ENCODE measurements around the gene MOSPD2.
A peak's percentile ranks its signal among the peaks of the same experiment; 100 is the strongest.

MOSPD2 gene

DNA sequence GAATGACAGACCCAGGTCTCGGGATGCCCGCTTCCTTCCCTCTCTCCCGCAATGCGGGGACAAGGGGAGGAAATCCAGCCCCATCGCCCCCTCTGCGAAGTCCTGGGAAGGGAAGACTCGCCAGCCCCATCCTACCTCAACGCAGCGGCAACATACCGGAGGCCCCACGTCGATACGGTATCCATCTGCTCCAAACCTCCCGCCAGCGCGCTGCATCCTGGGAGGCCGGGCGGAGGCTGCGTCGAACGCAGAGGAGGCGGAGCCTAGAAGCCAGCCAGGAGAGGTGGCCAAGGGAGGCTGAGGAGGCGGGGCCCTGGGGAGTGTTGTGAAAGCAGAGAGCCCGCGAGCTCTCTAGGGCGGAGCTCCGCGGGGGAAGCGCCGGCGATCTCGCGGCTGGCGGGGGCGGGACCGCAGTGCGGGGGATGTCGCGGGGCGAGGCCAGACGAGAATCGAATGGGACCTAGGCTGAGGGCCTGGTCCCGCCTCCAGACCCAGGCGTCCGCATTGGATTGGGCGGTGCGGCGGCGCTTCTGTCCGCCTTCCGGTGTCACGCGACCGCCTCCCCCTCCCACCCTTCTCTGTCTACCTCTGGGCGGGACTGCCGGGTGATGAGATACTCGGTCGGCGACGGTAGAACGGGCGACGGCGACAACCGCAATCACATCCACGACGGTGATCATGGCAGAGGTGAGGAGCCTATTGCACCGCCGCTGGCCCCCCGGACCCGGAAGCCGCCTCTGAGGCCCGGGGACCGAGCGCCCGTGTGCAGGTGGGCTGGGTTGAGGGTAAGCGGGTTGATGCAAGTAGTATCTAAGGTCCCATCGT is at the start of gene MOSPD2, which contains the start of gene FANCB:
Gene MOSPD2, plus strand, starts transcription at position 571 of the 825 bp plus-strand sequence. Its CDS starts 108 bp downstream, at position 679.
Gene FANCB, minus strand, starts transcription at position 219 of the 825 bp plus-strand sequence. CDS start 7,559 bp downstream, outside the sequence.
- TF ChIP-seq, protein P1, sequence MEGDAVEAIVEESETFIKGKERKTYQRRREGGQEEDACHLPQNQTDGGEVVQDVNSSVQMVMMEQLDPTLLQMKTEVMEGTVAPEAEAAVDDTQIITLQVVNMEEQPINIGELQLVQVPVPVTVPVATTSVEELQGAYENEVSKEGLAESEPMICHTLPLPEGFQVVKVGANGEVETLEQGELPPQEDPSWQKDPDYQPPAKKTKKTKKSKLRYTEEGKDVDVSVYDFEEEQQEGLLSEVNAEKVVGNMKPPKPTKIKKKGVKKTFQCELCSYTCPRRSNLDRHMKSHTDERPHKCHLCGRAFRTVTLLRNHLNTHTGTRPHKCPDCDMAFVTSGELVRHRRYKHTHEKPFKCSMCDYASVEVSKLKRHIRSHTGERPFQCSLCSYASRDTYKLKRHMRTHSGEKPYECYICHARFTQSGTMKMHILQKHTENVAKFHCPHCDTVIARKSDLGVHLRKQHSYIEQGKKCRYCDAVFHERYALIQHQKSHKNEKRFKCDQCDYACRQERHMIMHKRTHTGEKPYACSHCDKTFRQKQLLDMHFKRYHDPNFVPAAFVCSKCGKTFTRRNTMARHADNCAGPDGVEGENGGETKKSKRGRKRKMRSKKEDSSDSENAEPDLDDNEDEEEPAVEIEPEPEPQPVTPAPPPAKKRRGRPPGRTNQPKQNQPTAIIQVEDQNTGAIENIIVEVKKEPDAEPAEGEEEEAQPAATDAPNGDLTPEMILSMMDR (IDR thresholded peaks at IDR 0.05; ENCODE audit: control insufficient read depth, insufficient read depth, low read depth, low read length, missing control alignments) = no peak
- H3K4me3 ChIP-seq (ENCODE audit: control insufficient read depth, low read depth, low read length) = peak within 1 kb of the TSS; percentile 86
- peak; percentile 73 for DNase-seq (ENCODE audit: low read depth)

DNA sequence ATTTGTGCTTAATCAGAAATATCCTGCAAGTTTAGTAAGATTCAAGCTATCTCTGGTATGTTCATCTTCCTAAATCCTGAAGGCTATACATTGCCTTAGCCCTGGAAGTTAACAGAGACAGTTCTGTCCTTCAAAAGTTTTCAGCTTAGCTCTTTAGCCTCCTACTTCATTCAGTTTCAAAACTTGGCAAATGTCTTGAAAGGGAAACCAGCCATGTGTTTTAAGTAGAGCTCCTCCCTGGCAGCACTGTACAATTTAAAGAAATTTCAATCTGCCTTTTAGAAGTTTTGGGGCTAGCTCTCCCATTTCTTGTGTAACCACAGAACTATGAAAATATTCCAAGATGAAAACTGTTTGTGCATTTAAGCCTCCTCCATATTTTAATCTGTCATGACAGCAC is 47.4 kb upstream of the MOSPD2 start:
- TF ChIP-seq, protein P1 (IDR thresholded peaks at IDR 0.05; ENCODE audit: control insufficient read depth, insufficient read depth, low read depth, low read length, missing control alignments) = no peak
- no peak for DNase-seq (ENCODE audit: low read depth)
- no peak overlapping the region for H3K4me3 ChIP-seq (ENCODE audit: control insufficient read depth, low read depth, low read length)

DNA sequence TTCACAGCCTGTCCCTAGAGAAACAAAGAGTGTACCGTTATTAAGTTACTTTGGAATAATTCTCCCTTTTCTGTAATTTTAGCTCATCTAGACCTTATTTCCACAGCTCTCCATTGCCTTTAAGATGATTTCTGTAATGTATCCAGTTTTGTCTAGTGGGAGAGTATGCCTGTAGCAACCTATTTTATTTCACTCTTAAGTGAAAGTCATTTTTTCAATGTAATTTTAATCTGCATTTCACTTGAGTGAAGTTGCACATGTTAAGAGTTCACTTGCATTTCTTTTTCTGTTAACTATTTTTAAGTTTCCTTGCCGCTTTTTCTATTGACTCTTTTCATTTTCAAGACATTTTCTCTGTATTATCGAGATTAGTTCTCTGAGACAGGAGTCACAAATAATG is 46.9 kb upstream of the MOSPD2 start:
- H3K4me3 ChIP-seq (ENCODE audit: control insufficient read depth, low read depth, low read length) = no peak overlapping the region
- no peak for DNase-seq (ENCODE audit: low read depth)
- TF ChIP-seq, protein P1 (IDR thresholded peaks at IDR 0.05; ENCODE audit: control insufficient read depth, insufficient read depth, low read depth, low read length, missing control alignments) = no peak

DNA sequence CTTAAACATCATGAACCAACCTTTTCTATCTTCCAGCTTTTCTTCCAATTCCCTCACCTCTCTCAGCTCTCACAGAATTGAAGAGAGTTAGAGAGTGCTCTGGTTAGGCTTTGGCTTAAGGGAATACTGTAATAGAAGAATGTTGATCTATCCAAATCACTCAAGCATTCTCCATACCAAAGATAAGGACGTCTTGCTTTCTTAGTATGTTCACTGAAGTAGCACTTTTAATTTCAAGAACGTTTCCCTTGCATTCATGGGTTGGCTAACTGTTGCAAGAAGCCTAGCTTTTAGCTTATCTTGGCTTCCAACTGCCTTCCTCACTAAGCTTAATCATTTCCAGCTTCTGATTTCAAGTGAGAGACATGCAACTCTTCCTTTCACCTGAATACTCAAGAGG is 43.6 kb upstream of the MOSPD2 start:
- no peak overlapping the region for H3K4me3 ChIP-seq (ENCODE audit: control insufficient read depth, low read depth, low read length)
- no peak for DNase-seq (ENCODE audit: low read depth)
- TF ChIP-seq, protein P1 (IDR thresholded peaks at IDR 0.05; ENCODE audit: control insufficient read depth, insufficient read depth, low read depth, low read length, missing control alignments) = no peak

DNA sequence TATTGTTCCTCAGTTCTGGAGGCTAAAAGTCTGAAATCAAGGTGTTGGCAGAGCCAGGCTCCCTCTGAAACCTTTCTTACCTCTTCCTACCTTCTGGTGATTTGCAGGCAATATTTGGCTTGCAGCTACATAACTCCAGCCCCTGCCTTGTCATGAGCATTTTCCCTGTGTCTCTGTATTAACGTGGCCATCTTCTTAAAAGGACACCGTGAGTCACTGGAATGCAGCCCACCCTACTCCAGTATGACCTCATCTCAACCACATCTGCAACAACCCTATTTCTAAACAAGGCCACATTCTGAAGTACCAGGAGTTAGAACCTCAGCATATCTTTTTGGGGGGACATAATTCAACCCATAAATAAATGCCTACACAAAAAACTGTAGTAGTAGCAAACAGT is 41.1 kb upstream of the MOSPD2 start:
- TF ChIP-seq, protein P1 (IDR thresholded peaks at IDR 0.05; ENCODE audit: control insufficient read depth, insufficient read depth, low read depth, low read length, missing control alignments) = no peak
- DNase-seq (ENCODE audit: low read depth) = no peak

DNA sequence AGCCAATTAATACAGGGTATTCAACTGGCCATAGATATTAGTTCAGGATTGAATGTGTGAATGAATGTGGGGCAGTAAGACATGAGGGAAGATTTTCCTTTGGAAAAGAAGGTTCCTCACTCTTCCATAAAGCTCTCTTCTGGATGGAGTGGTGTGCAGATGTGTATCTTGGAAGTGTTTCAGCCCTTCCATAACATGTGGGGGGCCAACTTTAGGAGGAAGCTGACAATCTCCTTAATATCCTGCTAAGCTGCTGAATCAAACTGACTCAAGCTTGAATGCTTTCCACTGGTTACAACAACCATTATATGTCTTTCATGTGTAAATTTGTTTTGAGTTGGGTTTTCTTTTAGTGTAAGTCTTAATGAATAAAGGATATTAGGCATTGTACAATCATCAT is 40.6 kb upstream of the MOSPD2 start:
- H3K4me3 ChIP-seq (ENCODE audit: control insufficient read depth, low read depth, low read length) = no peak overlapping the region
- no peak for DNase-seq (ENCODE audit: low read depth)
- TF ChIP-seq, protein P1 (IDR thresholded peaks at IDR 0.05; ENCODE audit: control insufficient read depth, insufficient read depth, low read depth, low read length, missing control alignments) = no peak

More for the DNA sequence above, 41.1 kb upstream of the MOSPD2 start:
- no peak overlapping the region for H3K4me3 ChIP-seq (ENCODE audit: control insufficient read depth, low read depth, low read length)
